Activated T-cell treated with anti-CD3 and anti-CD28 coated beads for 24 hours (primary cell): ENCODE measurements around the gene DKKL1.
"Not testable (repeated sequence)": the region's sequence is repeated elsewhere in the genome, so short reads cannot be mapped to it uniquely, and the experiment has no call there.

Experiments used
- DNase-seq: peaks from one replicate; pipeline ENCODE4 v3.0.0-alpha.2; 2020; ENCODE audit warnings: low read depth

DKKL1 gene

GRCh38 chr19:49362048-49362928 lies 1.4 kb upstream of the DKKL1 start, which contains the start of gene TEAD2:
TSS of gene TEAD2 (minus strand) at chr19:49362416. CDS start at chr19:49360075, 2,341 bp downstream.
- DNase-seq: no peak

GRCh38 chr19:49362929-49363267 lies 779 bp upstream of the DKKL1 start:
- DNase-seq: no peak

DNA sequence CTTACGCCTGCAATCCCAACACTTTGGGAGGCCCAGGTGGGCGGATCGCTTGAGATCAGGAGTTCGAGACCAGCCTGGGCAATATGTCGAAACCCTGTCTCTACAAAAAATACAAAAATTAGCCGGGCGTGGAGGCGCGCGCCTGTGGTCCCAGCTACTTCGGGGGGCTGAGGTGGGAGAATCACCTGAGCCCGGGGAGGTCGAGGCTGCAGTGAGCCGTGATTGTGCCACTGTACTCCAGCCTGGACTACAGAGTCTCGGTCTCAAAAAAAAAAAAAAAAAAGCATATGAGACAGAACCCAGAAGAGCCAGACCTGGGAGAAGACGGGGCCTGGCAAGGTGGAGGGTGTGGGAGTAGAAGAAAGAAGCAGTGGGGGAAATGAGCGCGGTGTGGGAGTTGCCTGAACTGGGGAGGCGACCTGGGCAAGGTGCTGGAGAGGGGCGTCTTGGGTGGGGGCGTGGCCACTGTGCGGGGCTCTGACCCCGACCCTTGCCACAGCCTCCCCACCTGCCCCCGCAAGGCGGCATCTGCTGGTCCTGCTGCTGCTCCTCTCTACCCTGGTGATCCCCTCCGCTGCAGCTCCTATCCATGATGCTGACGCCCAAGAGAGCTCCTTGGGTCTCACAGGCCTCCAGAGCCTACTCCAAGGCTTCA lies 533 bp downstream of the DKKL1 start:
- DNase-seq: no peak

GRCh38 chr19:49366110-49366509 lies 2.4 kb downstream of the DKKL1 start:
- DNase-seq: no peak

DNA sequence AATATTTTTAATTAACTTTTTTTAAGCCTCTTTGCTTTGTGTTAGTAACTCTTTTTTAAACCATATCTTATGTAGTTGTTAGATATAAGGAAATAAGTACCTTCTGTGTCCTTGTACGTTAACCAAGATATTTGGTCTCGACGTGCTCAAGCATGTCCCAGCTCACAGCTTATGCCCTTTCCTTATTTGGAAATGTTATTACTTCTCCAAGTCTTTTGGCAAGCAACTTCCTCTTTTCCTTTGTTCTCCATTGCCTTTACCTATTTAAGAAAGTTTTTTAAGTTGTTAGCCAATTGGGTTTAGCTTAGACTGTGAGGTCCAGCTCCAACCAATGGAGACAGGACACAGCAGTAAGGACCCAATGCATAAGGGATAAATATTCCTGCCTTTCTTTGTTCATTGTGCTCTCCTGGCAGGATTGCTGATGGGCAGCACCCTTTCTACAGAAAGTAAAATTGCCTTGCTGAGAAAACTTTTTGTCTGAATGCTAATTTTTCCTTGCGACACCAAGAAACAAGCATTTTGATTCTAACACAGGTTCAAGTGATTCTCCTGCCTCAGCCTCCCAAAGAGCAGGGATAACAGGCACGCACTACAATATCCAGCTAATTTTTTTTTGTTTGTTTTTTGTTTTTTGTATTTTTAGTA lies 5.2 kb downstream of the DKKL1 start:
- DNase-seq: no peak

GRCh38 chr19:49371184-49371583 lies 7.5 kb downstream of the DKKL1 start:
- DNase-seq: no peak

DNA sequence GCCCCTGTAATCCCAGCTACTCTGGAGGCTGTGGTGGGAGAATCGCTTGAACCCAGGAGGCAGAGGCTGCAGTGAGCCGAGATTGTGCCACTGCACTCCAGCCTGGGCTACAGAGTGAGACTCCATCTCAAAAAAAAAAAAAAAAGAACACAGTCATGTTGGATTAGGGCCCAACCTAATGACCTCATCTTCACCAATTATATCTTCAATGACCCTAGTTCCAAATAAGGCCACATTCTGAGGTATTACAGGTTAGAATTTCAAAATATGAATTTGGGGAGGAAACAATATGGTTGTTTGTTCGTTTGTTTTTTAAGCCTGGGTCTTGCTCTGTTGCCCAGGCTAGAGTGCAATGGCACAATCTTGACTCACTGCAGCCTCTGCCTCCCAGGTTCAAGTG lies 9.5 kb downstream of the DKKL1 start:
- not testable (repeated sequence) for DNase-seq

GRCh38 chr19:49374665-49375434 lies 11.2 kb downstream of the DKKL1 start:
- DNase-seq: no peak

GRCh38 chr19:49378512-49378911 lies 14.8 kb downstream of the DKKL1 start:
- no peak for DNase-seq

GRCh38 chr19:49380391-49380790 lies 16.7 kb downstream of the DKKL1 start:
- no peak for DNase-seq

DNA sequence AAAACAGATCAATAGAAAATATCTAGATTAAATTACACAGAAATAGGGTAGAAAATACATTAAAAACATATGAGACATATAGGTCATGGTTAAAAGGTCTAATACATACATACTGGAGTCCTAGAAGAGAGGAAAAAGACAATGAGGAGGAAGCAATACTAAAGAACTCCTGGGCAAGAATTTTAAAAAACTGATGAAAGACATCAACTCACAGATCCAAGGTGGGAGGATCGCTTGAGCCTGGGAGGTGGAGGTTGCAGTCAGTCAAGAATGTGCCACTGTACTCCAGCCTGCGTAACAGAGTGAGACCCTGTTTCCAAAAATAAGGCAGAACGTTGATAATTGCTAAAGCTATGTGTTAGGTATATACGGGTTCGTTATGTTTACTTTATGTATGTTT lies 19.0 kb downstream of the DKKL1 start:
- DNase-seq: no peak

GRCh38 chr19:49383599-49383998 lies 19.9 kb downstream of the DKKL1 start:
- DNase-seq: no peak

DNA sequence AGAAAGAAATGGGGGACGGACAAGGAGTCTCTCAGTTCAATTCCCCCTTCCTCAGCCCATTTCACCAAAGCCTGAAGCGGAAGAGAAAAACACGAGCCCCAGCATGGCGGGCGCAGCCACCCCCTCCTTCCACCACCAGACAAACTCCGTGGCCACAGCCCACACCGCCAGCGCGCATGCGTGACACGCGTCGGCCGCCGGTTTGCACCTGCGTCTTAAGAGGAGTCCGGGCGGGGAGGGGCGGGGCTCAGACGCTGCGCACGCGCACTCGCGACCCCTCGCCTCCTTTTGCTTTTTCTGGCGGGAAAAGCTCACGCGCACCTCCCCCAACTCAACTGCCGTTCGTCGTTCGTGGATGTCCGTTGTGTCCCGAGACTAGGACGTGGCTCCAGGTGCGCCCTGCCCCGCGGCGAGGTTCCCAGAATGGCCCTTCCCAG lies 24.3 kb downstream of the DKKL1 start, which contains the start of gene KASH5:
Gene KASH5 (plus strand): TSS at position 314 of the 437 bp plus-strand sequence. CDS start 2,635 bp downstream, outside the sequence.
- DNase-seq: peak; percentile 85

DNA sequence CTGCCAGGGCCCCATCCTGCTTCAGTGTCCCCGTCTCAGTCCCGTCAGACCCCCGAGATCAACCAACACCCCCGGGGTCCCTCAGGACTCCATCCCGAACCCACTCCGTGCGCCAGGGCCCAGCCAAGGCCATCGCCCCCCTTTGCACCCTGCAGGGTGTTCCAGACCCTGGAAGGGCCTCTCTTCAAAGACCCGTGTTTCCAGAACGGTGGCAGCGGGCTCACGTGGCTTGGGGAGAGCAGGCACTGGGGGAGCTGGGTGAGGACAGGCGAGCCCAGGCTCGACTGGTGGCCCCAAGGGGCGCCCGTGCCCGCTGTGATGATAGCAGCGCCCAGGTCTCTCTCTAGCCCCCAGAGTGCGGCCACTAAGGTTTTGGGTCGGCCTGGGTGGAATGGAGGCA lies 25.7 kb downstream of the DKKL1 start:
- no peak for DNase-seq

- no peak for DNase-seq
These were observed 26.7 kb downstream of the DKKL1 start for GRCh38 chr19:49390131-49390928.

- no peak for DNase-seq
These were observed 27.3 kb downstream of the DKKL1 start for GRCh38 chr19:49390929-49391359.

- DNase-seq: peak; percentile 72
These were observed 28.1 kb downstream of the DKKL1 start for GRCh38 chr19:49391581-49392399.

DNA sequence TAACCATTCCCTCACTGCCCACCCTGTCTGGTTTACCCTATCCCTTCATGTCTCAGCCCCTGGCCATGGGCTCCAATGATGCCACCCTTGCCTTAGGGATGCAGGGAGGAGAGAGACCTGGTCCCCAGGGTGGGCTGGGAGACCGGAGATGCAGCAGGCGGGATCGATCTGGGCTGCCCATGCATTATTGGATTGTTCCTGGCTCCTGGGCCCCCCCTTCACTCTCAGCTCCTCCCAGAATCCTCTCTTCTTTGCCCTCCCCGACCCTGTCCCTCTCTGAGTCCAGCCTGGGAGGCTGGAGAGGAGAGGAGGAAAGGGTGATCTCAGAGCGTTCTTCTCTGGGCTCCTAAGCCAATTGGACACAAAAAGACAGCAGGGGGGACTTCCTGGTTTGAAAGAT lies 30.2 kb downstream of the DKKL1 start:
- no peak for DNase-seq

GRCh38 chr19:49395581-49396407 lies 32.1 kb downstream of the DKKL1 start:
- no peak for DNase-seq
